Adipocyte (in vitro differentiated cells): ENCODE data around the gene CTLA4.

ENCODE experiments used
- DNase-seq: peaks from one replicate; pipeline ENCODE4 v3.0.0-alpha.2; 2015; ENCODE audit warnings: low read depth
- H3K27me3 ChIP-seq: replicated peaks from 2 replicates; pipeline ENCODE4 v1.7.0; 2013; ENCODE audit warnings: mild to moderate bottlenecking, low read length, moderate library complexity; ENCODE audit not compliant: control insufficient read depth, insufficient read depth
- H3K36me3 ChIP-seq: 2 replicates; pipeline ENCODE4 v1.7.0; 2013; ENCODE audit warnings: low read length, mild to moderate bottlenecking, moderate library complexity; ENCODE audit not compliant: control insufficient read depth, insufficient read depth, severe bottlenecking
- H3K4me1 ChIP-seq: 2 replicates; pipeline ENCODE4 v1.7.0; 2013; ENCODE audit warnings: mild to moderate bottlenecking, low read length, moderate library complexity; ENCODE audit not compliant: control insufficient read depth, insufficient read depth
- H3K4me3 ChIP-seq: 2 replicates; pipeline ENCODE4 v1.7.0; 2013; ENCODE audit warnings: mild to moderate bottlenecking, low read length, moderate library complexity
- H3K9ac ChIP-seq: 2 replicates; pipeline ENCODE4 v1.7.0; 2013; ENCODE audit warnings: mild to moderate bottlenecking, low read length, moderate library complexity
- H3K9me3 ChIP-seq: 2 replicates; pipeline ENCODE4 v1.7.0; 2013; ENCODE audit warnings: mild to moderate bottlenecking, low read length, moderate library complexity; ENCODE audit not compliant: control insufficient read depth

The CTLA4 gene

DNA sequence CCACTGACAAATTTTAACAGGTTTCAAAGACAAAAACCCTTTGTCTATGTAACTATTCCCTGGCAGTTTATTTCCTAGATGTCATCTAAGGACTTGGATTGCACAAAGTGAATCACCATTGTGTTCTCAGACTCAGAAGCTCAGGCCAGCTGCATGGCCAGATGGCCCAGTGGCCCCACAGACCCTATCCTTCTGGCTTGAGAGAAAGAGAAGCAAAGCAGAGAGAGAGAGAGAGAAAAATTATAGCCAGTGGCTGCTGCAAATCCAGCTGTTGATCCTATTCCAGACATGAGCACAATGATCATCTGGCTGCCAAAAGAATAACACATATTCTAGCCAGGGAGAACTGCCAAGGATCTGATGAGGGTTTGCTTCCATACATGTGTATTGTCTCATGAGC, 25.8 kb downstream of the CTLA4 start:
- peak; percentile 5 for DNase-seq
- Histone ChIP-seq H3K27me3 (no peaks in the 10 kb centered on the region), H3K4me1 (peaks cover 9% of the 10 kb centered on the region)

DNA sequence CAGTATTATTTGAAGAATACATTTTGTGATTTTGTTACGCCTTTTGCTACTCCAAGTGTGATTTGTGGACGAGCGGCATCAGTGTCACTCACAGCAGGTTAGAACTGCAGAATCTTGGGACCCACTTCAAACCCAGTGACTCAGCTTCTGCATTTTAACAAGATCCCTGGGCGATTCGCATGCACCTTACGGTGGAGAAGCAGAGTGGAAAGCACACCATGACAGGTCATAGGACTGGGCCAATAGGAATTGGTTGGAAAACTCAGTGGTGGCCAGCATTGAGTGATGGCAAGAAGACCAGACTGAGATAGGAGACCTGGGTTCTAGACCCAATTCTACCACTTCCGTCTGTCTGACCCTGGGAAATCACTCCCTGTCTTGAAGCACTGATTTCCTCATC, 26.3 kb downstream of the CTLA4 start:
- Histone ChIP-seq H3K27me3 (no peaks in the 10 kb centered on the region), H3K9me3 (no peaks in the 10 kb centered on the region), H3K9ac (no peak overlapping the region), H3K36me3 (no peaks in the 10 kb centered on the region), H3K4me3 (no peak overlapping the region), H3K4me1 (peaks cover 9% of the 10 kb centered on the region)
- no peak for DNase-seq

More for the DNA sequence above, 25.8 kb downstream of the CTLA4 start:
- Histone ChIP-seq H3K36me3 (no peaks in the 10 kb centered on the region), H3K9ac (no peak overlapping the region), H3K4me3 (no peak overlapping the region), H3K9me3 (no peaks in the 10 kb centered on the region)

DNA sequence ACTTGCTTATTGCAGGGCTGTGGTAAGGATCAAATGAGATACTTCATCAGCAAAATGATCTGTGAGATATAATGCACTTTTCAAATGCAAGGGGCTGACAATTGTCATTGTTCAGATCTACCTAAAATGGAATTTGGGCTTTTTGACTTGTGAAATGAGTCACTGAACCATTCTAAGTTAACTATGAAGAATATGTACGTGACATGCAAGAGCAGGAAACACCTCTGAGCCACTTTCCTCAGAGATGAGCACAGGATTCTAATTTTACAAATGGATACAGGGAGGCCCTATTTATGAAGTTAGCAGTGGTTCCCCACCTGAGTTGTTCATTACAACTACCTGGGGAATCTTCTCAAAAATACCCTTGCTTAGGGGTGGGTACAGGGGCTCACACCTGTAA, 26.7 kb downstream of the CTLA4 start:
- H3K27me3 ChIP-seq, result no peaks in the 10 kb centered on the region
- peaks cover 9% of the 10 kb centered on the region for H3K4me1 ChIP-seq
- no peak overlapping the region for H3K9ac ChIP-seq
- H3K9me3 ChIP-seq, result no peaks in the 10 kb centered on the region
- H3K4me3 ChIP-seq, result no peak overlapping the region
- H3K36me3 ChIP-seq, result no peaks in the 10 kb centered on the region
- DNase-seq, result no peak

DNA sequence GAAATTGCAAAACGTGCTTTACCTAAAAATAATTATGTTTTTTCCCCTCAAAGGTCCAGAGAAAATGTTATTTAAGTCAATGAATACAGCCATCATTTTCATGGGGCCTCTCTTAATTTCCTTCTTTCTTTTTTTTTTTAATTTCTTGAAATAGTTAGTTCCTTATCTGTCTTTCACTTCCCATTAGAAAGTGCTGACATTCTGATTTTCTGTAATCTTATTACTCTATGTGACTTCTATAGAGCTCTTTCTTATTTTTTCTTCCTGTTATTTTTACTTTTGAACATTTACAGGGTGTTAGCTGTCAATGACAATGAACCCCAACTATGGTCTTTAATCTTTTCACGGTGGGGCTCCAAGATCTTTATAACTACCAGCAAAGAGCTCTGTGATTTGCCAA, 30.0 kb downstream of the CTLA4 start:
- H3K4me3 ChIP-seq, result no peak overlapping the region
- no peak for DNase-seq
- peaks cover 18% of the 10 kb centered on the region for H3K9me3 ChIP-seq
- no peaks in the 10 kb centered on the region for H3K36me3 ChIP-seq
- no peaks in the 10 kb centered on the region for H3K4me1 ChIP-seq
- no peak overlapping the region for H3K9ac ChIP-seq
- H3K27me3 ChIP-seq, result no peaks in the 10 kb centered on the region

DNA sequence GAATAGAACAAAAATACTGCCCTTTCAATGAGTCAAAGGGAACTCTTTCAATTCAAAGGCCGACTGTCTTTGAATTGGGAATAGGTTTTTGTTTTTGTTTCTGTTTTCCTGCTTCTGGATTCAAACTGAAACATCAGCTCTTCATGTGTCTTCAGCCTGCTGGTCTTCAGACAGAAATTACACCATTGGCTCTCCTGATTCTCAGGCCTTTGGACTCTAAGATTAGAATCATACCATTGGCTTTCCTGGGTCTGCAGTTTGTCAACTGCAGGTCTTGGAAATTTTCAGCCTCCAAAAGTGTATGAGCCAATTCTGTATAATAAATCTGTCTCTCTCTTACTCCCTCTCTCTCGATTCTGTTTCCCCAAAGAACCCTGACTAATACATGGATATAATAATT, 31.1 kb downstream of the CTLA4 start:
- no peak overlapping the region for H3K9ac ChIP-seq
- no peak overlapping the region for H3K4me3 ChIP-seq
- H3K4me1 ChIP-seq, result no peaks in the 10 kb centered on the region
- no peak for DNase-seq
- H3K9me3 ChIP-seq, result peaks cover 21% of the 10 kb centered on the region
- H3K27me3 ChIP-seq, result no peaks in the 10 kb centered on the region
- no peaks in the 10 kb centered on the region for H3K36me3 ChIP-seq

DNA sequence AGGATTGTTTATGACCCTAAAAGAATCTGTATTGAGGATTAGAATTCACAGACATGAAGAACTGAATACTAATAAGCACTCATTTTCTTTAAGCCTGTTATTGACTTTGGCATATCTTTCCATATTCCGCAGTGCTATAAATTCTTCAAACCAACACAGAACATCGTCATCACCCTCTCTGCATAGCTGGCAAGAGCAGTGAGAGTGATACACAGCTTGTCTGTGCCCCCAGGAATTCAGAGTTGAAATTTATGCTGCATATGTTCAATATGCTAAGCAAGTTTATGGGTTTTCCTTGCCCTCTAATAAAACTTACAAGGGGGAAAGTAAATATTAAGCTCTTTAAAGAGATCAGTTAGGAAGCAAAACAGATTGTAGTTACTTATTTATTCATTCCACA, 32.7 kb downstream of the CTLA4 start:
- no peak for DNase-seq
- Histone ChIP-seq H3K27me3 (no peaks in the 10 kb centered on the region), H3K9me3 (peaks cover 21% of the 10 kb centered on the region), H3K36me3 (no peaks in the 10 kb centered on the region), H3K9ac (no peak overlapping the region), H3K4me3 (no peak overlapping the region), H3K4me1 (no peaks in the 10 kb centered on the region)

DNA sequence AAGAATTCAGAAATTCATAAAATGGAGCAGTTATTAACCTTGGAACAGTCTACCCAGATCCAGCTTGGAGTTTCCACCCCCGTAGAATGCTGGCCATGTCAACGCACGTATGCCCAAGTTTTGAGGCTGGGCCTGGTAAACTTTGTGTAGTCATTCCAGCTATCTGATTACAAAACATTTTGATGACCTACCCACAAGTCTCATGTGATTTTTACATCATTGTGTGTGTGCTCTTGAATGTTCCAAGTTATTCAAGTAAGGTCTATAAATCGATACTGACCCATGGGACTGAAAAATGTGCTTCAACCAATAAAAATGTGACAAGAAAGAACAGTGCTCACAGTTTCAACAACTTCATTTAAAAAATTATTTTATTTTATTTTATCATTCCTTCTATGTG, 36.5 kb downstream of the CTLA4 start:
- no peak for DNase-seq
- no peaks in the 10 kb centered on the region for H3K27me3 ChIP-seq
- no peak overlapping the region for H3K4me3 ChIP-seq
- no peaks in the 10 kb centered on the region for H3K36me3 ChIP-seq
- peaks cover 21% of the 10 kb centered on the region for H3K9me3 ChIP-seq
- peaks cover 9% of the 10 kb centered on the region for H3K4me1 ChIP-seq
- H3K9ac ChIP-seq, result no peak overlapping the region

DNA sequence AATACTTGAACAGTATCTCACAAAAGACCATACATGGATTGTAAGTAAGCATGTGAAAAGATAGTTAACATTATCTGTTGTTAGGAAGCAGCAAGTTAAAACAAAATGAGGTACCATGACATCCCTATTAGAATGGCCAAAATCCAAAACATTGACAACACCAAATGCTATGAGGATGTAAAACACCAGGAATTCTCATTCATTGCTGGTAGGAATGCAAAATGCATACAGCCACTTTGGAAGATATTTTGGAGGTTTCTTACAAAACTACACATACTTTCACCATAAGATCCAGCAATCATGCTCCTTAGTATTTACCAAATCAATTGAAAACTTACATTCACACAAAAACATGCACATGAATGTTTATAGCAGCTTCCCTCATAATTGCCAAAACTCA, 38.1 kb downstream of the CTLA4 start:
- H3K9ac ChIP-seq, result no peak overlapping the region
- peaks cover 20% of the 10 kb centered on the region for H3K9me3 ChIP-seq
- peaks cover 19% of the 10 kb centered on the region for H3K4me1 ChIP-seq
- H3K36me3 ChIP-seq, result no peaks in the 10 kb centered on the region
- no peak overlapping the region for H3K4me3 ChIP-seq
- DNase-seq, result peak; percentile 28
- no peaks in the 10 kb centered on the region for H3K27me3 ChIP-seq

DNA sequence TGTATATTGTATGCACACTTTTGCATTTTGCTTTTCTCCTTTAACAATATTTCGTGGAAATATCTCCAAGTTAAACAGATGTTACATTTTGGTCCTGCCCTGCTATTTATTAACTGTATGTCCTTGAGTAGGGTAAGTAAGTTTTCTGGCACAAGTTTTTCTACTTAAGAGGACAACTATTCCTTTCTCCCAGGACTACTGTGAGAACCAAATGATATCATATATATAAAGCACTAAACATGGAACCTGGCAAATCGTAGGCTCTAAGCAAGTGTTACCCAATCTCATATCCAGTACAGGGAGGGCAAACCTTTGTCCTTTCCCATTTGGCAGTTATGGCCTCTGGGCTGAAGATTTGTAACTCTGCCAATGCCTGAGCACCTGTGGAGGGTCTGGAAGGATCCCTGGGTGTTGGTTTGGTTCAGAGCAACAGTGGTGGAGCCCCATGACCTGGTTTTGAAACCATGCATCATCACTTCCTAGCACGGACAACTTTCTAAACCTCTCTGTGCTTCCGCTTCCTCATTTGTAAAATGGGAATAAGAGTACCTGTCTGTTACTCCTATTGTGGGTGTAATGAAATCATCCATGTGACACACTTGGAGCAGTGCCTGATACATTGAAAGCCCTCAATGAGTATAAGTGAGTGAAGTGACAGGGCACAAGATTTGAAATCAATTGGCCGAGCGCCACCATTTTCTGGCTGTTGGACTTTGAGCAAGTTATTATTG, 40.7 kb downstream of the CTLA4 start:
- H3K9me3 ChIP-seq, result no peaks in the 10 kb centered on the region
- H3K4me3 ChIP-seq, result no peak overlapping the region
- DNase-seq, result no peak
- peaks cover 19% of the 10 kb centered on the region for H3K4me1 ChIP-seq
- no peaks in the 10 kb centered on the region for H3K27me3 ChIP-seq
- H3K36me3 ChIP-seq, result no peaks in the 10 kb centered on the region
- H3K9ac ChIP-seq, result no peak overlapping the region

DNA sequence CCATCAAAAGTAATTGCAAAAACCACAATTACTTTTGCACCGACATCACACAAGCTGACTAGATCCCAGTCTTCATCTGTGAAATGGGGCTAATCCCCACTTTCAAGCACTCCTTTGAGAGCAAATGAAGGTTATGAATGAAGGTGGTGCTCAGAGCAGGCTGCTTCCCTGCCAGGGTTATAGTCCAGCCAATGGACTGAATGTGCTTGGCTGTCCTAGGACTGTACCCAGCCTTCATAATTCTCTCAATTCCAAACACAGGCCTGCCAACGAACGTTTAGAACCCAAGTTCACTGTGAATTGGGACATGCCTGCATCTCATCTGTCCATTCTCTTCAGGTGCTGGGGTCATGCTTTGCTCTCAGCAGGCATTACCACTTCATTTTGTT, 41.2 kb downstream of the CTLA4 start:
- peak overlapping the region; percentile 68 for H3K9ac ChIP-seq
- H3K4me3 ChIP-seq, result peak overlapping the region; percentile 73
- no peak for DNase-seq
- no peaks in the 10 kb centered on the region for H3K36me3 ChIP-seq
- H3K9me3 ChIP-seq, result no peaks in the 10 kb centered on the region
- H3K4me1 ChIP-seq, result peaks cover 19% of the 10 kb centered on the region
- no peaks in the 10 kb centered on the region for H3K27me3 ChIP-seq

DNA sequence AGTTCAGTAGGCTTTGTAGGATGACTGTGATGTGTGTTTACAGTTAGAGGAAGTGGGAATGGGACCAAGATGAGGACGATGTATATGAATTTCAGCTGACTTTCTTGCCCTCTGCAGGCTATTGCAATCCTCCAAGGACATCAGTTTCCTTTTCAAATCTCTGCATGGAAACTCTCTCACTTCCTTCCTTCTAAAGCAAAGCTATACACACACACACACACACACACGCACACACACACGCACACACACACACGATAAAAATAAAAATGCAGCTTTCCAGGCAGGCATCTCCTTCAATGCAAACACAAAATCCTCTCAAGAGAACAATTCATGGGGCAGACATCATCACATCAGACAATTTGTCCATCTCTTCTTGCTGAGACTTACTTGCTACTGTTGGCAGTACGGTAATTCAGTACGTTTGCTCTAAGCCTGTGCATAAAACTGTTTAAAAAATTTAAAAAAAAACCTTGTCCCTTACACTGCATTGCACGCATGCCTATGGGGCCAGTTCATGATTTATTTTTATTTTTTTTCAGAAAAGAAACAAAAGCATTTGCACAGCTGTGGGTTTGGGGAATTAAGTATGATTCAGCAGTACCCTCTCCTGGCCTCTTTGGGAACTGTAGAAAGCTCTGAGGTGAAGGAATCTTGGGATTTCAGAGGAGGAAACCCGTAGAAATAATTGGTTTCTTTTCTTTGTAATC, 41.8 kb downstream of the CTLA4 start:
- no peaks in the 10 kb centered on the region for H3K9me3 ChIP-seq
- peaks cover 19% of the 10 kb centered on the region for H3K4me1 ChIP-seq
- peak overlapping the region; percentile 68 for H3K9ac ChIP-seq
- peak overlapping the region; percentile 73 for H3K4me3 ChIP-seq
- no peaks in the 10 kb centered on the region for H3K27me3 ChIP-seq
- no peaks in the 10 kb centered on the region for H3K36me3 ChIP-seq
- peak; percentile 90 for DNase-seq
